ENCODE measurements around the gene ALG14.

ALG14 gene

DNA sequence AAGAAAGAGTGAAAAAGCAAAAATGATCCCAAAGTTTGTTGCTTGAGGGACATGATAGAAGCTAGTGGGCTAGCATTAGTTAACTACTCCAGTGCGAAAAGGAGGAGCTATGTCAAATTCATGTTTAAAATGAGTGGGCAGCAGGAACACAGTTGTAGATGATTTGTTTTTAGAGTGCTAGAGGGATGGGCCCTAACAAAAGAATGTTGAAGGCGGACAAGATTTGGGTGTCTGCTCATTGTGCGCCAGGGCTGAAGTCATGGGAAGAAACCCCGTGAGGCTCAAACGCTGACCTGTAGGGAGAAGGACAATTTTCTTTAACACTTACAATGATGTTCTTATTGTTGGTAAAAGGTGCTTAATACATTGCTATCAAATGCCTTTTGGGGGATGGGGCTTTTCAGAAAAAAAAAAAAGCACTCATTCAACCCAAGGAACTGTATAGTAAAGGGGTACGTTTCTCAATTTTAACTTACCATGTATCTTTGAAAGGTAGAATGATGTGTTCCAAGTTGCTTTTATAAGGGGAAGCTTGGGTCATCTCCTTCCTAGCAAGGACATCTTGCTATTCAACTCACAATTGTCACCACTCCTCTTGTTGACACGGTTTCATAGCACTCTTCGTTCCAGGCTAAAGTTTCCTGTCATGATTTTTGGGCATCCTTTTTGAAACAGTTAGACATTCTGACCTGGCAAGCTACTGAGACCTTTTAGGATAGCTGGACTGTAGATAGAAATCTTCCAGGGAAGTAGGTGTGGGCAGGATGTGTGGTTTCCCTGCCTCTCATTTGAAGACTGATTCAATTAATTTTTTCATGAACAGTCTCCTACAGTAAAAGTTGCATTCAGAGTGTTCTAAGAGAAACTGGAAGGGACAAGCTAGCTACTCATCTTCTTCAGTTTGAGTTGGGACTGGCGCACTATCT lies 92.8 kb downstream of the ALG14 start:
- no peak for DNase-seq

DNA sequence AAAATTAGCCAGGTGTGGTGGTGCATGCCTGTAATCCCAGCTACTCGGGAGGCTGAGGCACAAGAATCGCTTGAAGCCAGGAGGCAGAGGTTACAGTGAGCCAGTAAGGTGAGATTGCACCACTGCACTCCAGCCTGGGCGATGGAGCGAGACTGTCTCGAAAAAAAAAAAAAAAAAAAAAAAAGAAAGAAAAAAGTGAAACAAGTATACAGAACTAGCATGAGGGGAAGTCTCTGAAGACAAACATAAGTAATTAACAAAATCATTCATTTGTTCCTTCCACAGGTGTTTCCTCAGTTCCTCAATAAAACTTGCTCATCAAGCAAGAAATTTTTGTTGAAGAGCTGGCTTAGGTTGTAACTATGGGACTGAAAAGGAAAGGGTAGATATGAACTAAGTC lies 93.6 kb downstream of the ALG14 start:
- DNase-seq, result no peak

DNA sequence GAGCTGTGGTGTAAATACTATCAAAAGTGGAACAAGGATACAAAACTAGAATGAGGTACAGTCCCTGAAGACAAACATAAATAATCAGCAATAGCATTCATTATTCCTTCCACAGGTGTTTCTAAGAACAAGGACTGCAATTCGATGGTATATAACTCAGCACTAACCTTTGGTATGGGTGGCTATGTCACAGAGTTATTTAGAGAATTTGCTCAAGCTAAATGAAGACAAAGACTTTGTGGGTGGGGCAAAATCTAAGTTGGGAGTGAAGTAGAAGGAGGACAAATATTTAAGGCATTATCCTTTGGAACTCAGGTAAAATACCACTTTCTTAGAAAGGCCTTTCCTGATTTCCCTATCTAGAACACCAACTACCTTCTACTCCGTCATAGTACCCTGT lies 94.3 kb downstream of the ALG14 start:
- no peak for DNase-seq

DNA sequence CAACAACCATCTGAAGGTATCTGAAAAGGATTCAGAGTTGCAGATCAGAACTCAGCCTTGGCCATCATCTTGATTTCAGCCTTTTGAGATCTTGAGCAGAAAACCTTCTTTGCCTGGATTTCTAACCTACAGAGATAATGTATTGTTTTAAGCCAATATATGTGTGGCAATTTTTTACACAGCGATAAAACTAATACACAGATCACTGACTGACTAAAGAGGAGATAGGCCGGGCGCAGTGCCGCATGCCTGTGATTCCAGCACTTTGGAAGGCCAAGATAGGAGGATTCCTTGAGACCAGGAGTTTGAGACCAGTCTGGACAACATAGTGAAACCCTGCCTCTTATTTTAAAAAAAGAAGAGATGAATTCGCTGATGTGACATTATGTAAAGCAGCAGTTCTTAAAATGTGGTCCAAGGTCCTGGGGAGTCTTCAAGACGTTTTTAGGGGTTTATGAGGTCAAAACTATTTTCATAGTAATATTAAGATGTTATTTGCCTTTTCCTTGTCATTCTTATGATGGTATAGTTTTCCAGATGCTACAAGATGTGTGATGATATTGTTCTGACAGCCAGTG lies 95.7 kb downstream of the ALG14 start:
- no peak for DNase-seq

DNA sequence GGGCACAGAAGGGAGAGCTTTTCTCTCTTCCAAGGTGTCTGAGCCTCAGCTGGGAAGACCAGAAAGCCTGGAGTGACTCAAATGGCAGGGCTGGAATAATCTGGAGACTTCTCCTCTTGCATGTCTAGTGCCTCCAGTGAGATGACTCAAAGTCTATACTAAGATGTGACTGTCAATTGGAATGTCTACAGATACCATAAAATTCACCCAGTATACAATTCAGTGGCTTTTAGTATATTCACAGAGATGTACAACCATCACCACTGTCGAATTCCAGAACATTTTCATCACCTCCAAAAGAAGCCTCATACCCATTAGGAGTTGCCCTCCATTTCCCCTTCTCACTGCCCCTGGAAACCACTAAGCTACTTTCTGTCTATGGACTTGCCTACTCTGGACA lies 97.9 kb downstream of the ALG14 start:
- DNase-seq, result no peak

DNA sequence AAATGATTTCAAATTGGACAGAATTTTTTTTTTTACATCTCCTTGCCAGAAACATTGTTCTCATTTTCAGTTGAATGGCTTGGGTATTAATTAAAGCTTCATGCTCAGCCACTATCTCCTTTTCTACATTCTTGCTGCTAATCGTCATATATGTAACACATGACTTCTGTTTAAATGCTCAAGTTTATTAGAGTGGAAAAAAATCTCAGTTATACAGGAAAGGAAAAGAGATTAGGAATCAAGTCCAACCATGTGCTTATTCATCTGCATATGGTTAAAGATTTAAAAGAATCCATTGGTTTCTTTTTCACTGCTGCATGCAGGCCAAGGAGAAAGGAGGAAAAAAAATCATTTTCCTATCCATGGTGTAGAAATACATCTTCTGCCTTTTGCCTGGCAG lies 98.5 kb downstream of the ALG14 start:
- no peak for DNase-seq

DNA sequence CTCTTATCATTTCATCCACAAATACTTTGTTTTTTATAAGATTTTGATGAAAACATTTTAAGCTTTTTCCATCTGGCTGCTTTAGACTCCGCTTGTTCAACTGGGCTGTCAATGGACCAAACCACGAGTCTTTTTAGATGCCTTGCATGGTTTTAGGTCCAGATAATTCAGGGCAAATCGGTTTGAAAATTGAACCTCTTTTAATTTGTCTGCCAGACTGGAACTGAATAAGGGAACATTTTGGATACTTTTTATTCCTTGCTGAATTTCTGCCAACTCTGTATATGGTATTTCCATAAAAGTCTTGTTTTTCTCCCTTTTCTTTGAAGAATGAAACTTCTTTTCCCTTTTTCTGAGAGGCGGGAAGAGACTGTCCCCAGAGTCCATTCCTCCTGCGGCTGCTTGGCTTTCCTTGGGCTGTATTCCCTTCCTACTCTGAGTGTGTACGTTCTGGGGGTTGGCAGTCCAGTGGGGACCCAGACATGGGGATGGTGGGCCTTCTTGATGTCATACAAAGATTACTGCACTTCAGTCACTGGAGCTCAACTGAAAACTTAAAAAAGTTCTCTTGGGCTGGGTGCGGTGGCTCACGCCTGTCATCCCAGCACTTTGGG lies 99.3 kb downstream of the ALG14 start:
- DNase-seq, result no peak

DNA sequence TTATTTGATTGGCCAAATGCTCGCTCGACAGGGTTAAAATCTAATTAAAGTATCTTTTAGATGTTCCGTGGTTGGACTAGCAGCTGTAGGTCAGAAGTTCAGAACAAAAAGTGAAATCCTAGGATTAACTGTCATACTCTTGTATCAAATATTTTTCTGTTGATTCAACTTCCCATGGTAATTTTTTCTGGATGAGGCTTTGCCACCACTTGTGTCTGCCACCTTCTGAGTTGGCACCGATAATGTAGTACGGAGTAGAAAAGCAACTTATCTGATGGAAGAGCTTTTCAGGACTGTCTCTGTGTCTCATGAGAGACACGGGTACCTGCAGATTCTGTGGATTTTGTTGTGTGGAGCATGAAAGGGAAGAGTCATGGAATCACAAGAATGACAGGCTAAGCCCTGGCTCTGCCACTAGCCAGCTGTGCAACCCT lies 101.2 kb downstream of the ALG14 start:
- DNase-seq, result no peak

DNA sequence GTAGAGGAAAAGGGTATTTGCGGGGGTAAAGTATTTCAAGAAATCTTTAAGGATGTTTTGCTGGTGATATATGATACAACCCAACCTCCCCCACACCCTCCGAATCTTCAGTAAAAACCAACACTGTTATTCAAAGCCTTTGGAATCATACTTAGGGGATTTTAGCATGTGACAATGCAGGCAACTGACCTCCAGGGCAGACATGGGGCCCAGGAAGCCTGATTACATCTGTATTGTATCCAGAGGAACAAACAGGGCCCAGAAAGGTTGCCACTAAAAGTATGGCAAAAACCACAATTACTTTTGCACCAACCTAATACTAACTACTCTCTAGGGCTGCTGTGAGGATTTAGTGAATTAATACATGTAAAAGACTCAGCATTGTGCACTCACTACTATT lies 102.0 kb downstream of the ALG14 start:
- DNase-seq, result no peak

DNA sequence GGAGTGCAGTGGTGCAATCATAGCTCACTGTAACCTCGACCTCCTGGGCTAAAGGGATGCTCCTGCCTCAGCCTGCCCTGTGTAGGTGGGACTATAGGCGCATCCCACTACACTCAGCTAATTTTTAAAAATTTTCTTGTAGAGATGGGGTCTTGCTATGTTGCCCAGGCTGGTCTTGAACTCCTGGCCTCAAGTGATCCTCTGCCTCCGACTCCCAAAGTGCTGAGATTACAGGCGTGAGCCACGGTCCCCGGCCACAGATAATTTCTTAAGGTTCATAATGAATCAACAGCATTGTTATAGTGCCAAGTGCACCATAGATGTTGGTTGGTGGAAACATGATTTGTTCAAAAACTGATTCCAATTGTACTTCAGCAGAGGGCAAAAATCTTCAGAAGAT lies 103.6 kb downstream of the ALG14 start:
- no peak for DNase-seq

DNA sequence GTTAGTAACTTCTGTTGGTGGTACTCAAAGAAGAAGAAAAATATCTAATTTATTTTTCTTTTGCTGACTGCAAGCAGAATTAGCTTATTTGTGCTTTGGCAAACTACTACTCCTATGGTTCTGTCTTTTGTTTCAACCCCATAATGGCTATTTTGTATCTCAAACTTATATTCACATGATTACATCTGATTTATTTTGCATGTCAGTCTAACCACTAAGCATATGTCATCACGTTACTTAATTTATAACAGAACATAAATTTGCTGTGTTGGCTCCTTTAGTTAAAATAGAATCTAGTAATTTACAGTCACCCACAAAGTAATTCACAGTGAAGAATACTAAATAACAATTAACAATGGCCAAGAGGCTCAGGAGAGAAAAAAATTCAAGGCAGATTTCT lies 106.7 kb downstream of the ALG14 start:
- DNase-seq, result no peak

DNA sequence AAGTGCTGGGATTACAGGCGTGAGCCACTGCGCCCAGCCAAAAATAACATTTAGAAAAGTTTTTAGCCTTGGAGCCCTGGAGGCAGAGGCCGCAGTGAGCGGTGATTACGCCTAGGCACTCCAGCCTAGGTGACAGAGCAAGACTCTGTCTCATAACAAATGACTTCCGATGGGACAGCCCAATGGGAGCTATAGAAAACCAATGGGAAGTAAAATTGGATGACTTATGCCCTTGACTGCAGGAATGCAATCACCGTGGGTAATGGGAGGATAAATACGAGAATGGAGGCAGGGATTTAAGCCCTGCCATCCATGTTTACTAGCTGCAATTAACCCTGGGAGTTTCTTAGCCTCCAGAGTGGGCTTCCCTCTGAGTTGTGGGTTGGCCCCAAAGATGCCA lies 108.9 kb downstream of the ALG14 start:
- no peak for DNase-seq

DNA sequence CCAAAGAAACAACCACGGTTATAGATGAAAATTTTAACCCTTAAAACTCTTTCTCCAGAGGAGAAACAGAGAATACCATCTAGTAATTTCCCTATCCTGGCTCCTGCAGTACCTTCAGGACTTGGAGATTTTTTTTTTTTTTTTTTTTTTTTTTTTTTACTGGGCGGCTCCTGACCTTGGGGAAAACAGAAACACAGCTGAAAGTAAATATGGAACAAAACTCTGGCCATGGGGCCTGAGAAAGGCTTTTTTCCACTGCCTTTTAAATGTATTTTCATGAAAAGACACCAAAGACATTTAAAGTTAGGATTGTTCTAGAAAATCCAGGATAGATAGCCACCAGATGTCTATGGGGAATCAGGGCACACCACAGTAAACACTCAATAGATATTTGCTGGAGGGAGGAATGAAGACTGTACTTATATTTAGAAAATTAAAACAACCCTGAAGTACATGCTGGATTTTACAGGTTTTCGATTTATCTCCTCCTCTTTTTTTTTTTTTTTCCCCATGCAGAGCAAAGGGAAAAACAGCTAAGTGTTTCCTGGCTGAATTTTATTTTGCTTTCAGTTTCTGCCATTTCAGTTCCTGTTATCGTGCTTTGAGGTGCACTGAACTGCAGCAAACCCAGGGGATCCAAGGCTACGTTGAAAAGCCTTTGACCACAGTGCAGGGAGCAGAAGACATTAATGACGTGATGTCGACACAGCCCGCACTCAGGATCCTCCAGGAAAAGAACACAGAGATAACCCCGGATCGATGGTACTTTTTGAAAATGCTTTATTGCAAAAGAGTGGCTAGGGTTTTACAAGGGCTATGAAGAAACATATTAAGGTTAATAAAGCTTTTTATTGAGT lies 110.1 kb downstream of the ALG14 start:
- peak; percentile 10 for DNase-seq

DNA sequence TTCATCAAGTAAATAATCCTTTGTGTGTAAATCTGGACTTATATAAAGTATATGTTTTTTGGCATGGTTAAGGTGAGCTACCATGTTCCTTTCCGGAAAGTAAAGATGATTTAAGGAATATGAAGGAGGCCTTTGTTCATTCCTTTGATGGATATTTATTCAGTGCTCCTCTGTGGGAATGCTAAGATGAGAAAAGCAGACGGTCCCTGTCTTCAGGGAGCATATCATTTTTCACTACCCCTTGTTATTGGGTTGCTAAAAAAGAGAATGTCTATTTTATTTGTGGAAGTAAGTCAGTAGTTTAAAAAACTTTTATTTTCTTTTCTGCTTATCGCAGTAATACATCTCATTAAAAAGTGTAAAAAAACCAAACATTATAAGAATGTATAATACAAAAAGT lies 110.8 kb downstream of the ALG14 start:
- DNase-seq, result no peak

DNA sequence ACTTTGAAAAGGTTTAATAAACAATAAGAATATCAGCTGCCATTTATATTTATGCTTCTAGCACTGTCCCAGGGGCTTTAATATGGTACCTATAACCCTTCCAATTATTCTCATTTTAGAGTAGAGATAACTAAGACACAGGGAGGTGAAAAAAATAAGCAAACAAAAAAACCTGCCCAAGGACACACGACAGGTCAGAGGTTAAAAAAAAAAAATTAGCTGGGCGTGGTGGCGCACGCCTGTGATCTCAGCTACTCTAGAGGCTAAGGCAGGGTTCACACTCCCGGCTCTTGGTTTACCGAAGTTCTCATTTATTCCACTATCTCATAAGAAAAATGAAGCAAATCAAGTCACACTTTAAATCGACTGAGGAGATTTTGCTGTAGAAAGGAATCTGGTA lies 111.2 kb downstream of the ALG14 start:
- DNase-seq, result no peak

DNA sequence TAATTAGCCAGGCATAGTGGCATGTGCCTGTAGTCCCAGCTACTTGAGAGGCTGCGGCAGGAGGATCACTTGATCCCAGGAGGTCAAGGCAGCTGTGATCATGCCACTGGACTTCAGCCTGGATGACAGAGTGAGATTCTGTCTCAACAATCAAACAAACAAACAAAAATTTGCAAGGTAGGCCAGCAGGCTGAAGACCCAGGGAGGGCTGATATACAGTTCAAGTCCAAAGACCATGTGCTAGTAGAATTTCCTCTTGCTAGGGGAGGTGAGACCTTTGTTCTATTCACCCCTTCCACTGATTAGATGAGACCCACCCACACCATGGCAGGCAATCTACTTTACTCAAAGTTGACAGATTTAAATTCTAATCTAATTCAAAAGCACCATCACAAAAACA lies 114.7 kb downstream of the ALG14 start:
- no peak for DNase-seq

DNA sequence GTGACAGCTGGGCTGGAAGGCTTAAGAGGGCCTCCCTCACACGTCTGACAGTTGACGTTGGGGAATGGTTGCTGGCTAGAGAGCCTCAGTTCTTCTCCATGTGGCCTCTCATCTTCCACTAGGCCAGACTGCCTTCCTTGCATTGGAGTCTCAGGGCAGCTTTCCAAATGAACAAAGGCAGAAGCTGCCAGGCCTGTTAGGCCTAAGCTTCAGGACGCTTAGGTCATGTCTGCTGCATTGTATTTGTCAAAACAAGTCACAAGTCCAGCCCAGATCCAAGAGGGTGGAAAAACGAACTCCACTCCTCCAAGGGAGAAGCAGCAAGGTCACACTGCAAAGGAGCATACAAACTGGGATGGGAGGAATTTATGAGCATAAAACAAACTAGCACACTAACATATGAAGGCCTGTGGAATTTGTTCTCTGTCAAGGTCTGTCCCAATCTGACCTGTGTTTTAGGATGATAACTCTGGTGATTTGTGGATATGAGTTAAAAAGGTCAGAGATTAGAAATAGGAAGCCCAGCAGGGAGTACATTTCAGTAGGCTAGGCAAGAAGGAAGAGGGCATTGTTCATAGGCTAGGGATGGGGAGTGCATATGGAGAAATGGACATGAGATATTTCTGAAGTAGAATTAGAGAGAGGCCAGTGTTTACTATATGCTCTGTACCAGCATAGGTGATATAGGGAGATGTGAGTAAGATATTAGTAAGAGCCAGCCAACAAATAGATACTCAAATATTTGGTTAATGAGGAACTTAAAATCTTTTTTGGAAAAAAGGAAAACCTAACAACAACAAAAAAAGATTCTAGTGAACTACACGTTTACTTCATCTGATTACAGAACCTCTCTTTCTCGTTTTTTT lies 116.8 kb downstream of the ALG14 start:
- DNase-seq, result no peak

DNA sequence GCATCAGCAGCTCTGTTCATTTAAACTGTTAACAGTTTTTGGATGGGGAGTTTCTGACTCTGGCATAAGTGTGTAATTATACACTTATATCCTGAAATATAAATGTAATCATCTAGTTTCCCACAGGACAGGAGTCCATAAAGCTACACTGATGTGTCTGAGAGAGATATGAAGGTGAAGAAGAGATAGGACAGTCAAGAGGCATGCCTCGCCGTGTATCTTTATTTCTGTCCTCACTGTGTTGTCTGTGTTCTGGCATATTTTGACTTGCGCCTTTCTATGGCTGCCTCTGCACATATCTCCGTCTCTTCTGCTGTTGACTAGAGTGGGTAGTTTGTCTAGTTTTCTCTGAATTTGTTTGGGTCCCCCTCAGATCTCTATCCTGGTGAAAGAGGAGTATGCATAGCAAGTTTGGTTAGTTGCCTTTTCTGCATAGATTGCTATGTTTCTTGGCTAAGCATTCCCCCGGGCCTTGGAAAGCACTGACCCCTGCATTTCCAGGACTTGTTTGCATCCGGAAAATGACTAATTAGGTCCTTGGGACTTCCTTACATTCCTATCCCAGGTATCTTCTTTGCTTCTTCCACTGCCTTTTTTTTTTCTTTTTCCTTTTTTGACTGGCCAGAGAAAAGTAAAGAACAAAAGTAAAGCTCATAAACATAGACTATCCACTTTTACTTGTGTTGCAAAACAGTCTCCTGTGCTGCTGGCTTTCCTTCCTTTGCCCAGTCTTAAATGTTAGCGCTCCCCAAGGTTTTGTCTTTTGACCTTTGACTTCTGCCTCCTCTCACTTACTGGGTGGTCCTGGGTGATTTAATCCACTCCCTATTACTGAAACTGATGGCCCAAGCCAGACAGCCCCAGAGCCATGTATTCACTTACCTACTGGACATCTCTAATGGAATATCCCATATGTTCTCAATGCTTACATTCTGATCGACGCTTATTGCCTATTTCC lies 118.2 kb downstream of the ALG14 start:
- no peak for DNase-seq

DNA sequence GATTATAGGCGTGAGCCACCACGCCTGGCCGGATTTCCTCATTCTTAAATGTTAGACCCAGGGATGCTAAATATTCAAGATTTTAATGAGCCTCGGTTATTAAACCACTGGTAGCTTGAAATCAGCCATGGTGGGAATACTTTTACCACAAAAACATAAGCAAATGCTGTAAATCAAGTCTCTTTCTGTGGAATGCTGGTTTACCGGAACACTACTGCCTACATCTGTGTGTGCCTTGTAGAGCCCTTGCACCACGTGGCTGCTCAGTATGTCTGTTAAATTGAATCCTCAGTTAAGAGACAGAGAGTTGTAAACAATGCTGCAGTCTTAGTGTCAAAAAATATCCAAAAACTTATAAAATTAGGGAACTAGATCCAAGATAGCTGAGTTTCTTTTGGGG lies 119.0 kb downstream of the ALG14 start:
- DNase-seq, result no peak

DNA sequence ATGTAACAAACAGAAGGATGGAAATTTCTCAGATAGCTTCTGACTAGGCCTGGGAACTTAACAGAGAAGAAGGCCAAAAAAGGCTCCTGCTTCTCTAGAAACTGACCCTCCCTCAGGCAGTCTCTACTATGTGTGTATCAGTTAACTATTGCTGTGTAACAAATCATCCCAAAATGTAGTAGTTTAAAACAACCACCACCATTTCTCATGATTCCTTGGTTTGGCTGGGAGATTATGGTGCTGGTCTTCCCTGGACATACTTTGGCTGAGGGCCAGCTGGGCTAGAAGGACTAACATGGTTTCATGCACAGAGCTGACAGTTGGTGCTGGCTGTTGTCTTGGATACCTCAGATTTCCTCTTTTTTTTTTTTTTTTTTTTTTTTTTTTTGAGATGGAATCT lies 119.6 kb downstream of the ALG14 start:
- no peak for DNase-seq

DNA sequence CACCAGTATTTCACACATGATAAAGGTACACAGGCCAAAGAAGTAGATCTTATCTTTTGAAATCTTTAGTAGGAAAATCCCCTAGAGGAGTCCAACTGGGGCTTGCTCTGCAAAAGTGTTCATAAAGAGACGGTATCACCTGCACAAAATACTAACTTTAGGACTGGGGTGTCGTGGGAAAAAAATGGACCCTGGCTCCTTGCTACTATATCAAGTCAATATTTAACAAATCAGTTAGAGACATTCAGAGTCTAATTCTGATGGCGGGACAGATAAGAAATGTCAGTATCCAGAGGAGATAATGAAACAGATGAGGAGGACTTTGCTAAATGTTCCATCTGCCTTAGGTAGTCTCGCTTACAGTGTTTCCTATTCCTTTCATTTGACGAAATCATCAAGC lies 120.2 kb downstream of the ALG14 start:
- DNase-seq, result no peak
